ENCODE measurements around the gene TRAPPC11. TPM values are rescaled to one million over a fixed set of nuclear protein-coding genes. Genes with fewer than 3 reads are reported as not detected.

TRAPPC11 gene
- total and polyA plus RNA-seq, 2 of the 4 experiments (the other 2 are of a cell fraction): 25.3 to 56.8 TPM

DNA sequence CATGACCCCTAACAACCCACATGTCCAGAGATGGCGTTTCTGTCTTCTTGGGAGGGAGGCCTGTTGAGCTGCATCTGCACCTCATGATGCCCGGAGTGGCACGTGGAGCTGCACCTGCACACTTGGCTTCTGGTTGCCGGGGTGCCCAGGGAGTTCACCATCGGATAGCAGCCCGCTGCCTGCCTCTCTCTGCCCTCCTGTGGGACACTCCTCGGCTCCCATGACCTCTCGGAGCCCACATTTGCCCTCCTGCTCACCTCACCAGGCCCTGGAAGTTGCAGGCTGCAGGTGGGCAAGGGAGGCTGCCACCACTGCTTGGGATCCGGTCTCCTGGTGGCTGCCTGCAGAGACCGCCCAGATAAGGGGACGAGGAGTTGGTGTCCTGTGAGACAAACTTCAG is 74.1 kb downstream of the TRAPPC11 start:
- no peaks in the 10 kb centered on the region for H3K79me1 ChIP-seq (ENCODE audit: low read depth in 1 of 2, low read length in 2 of 2)
- ChIA-PET CTCF (no interaction called here), POLR2A (ENCODE audit: unreplicated experiment) (no interaction called here)
- DNase-seq: no peak
- H2AK5ac ChIP-seq (ENCODE audit: low read depth, low read length): no peak overlapping the region
- H3K18ac ChIP-seq (ENCODE audit: low read depth, low read length): no peak overlapping the region
- dilution Hi-C loops (cut with HindIII; ENCODE audit: low sequenced_read_pairs, unreplicated experiment): no loop called here
- TF ChIP-seq RAD21 (IDR thresholded peaks at IDR 0.05; ENCODE audit: low read length) (no peak), RFX5 (IDR thresholded peaks at IDR 0.05; ENCODE audit: low read depth, low read length) (no peak), BHLHE40 (IDR thresholded peaks at IDR 0.05; ENCODE audit: low read depth, low read length) (no peak), POLR2A (IDR thresholded peaks at IDR 0.05; ENCODE audit: low read depth, low read length) (no peak), NFE2L2 (IDR thresholded peaks at IDR 0.05; ENCODE audit: low read depth, low read length) (no peak), MAZ (IDR thresholded peaks at IDR 0.05; ENCODE audit: borderline replicate concordance, low read depth, low read length) (no peak), CHD1 (IDR thresholded peaks at IDR 0.05; ENCODE audit: low read depth, low read length) (no peak)
- TF ChIP-seq, protein P1, sequence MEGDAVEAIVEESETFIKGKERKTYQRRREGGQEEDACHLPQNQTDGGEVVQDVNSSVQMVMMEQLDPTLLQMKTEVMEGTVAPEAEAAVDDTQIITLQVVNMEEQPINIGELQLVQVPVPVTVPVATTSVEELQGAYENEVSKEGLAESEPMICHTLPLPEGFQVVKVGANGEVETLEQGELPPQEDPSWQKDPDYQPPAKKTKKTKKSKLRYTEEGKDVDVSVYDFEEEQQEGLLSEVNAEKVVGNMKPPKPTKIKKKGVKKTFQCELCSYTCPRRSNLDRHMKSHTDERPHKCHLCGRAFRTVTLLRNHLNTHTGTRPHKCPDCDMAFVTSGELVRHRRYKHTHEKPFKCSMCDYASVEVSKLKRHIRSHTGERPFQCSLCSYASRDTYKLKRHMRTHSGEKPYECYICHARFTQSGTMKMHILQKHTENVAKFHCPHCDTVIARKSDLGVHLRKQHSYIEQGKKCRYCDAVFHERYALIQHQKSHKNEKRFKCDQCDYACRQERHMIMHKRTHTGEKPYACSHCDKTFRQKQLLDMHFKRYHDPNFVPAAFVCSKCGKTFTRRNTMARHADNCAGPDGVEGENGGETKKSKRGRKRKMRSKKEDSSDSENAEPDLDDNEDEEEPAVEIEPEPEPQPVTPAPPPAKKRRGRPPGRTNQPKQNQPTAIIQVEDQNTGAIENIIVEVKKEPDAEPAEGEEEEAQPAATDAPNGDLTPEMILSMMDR (conservative IDR thresholded peaks at IDR 0.05; ENCODE audit: low read depth, low read length): no peak
- TF ChIP-seq, protein P2, sequence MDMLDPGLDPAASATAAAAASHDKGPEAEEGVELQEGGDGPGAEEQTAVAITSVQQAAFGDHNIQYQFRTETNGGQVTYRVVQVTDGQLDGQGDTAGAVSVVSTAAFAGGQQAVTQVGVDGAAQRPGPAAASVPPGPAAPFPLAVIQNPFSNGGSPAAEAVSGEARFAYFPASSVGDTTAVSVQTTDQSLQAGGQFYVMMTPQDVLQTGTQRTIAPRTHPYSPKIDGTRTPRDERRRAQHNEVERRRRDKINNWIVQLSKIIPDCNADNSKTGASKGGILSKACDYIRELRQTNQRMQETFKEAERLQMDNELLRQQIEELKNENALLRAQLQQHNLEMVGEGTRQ (IDR thresholded peaks at IDR 0.05; ENCODE audit: low read depth, low read length): no peak
- no peak overlapping the region for H3K4ac ChIP-seq (ENCODE audit: low read depth, low read length)
- no peak overlapping the region for H3K23ac ChIP-seq (ENCODE audit: low read depth, low read length)
- in situ Hi-C loops (cut with MboI; ENCODE audit: low sequenced_read_pairs): no loop called here
- no peak overlapping the region for H3K27ac ChIP-seq (ENCODE audit: insufficient read depth, low read length)
- no peaks in the 10 kb centered on the region for H4K20me1 ChIP-seq (ENCODE audit: insufficient read depth, low read length)
- H3K14ac ChIP-seq (replicated peaks; ENCODE audit: low read depth, low read length): no peak overlapping the region
- peaks cover 11% of the 10 kb centered on the region; the same call in 1 of the 2 replicates for H3K27me3 ChIP-seq (ENCODE audit: control insufficient read depth, insufficient read depth, low read length)
- H3K9me1 ChIP-seq (ENCODE audit: insufficient read depth, low read length): no peaks in the 10 kb centered on the region
- H2BK120ac ChIP-seq (ENCODE audit: low read depth, low read length): no peak overlapping the region
- no peaks in the 10 kb centered on the region for H3K9me3 ChIP-seq (ENCODE audit: control insufficient read depth, insufficient read depth, low read length)
- no peak overlapping the region for H3K4me2 ChIP-seq (ENCODE audit: low read depth, low read length)
- no peaks in the 10 kb centered on the region for H3K4me1 ChIP-seq (ENCODE audit: control insufficient read depth, insufficient read depth, low read length)
- no peak overlapping the region for H2BK5ac ChIP-seq (ENCODE audit: low read depth, low read length, poor library complexity, severe bottlenecking)
- no peak overlapping the region for H2AFZ ChIP-seq (replicated peaks; ENCODE audit: low read length, poor library complexity)
- no peak overlapping the region for H4K5ac ChIP-seq (ENCODE audit: low read depth, low read length)
- ATAC-seq (ENCODE audit: low read depth): no peak
- H4K8ac ChIP-seq (ENCODE audit: low read depth in 2 of 2, low read length in 2 of 2): no peak overlapping the region
- WGBS, 2 experiments (ENCODE audit: extremely low coverage in 2 of 2, insufficient read length in 1 of 2): 65% methylated on average over 4 of the region's 11 CpGs; no CpG with 5 or more reads in 1 of the 2 experiments
- H3K4me3 ChIP-seq (ENCODE audit: insufficient read depth, low read depth, low read length): no peak overlapping the region
- no peaks in the 10 kb centered on the region for H3K36me3 ChIP-seq (ENCODE audit: control insufficient read depth, insufficient read depth, low read length)
- H2AK9ac ChIP-seq (replicated peaks; ENCODE audit: low read depth, low read length, poor library complexity): no peak overlapping the region
- H2BK15ac ChIP-seq (ENCODE audit: low read depth, low read length): no peak overlapping the region
- H3K56ac ChIP-seq (ENCODE audit: extremely low read depth, insufficient read depth, low read length): no peak overlapping the region
- BruUV-seq (replicated peaks): no TSS peak
- intact Hi-C loops (cut with micrococcal nuclease): no loop called here
- no peak overlapping the region for H4K91ac ChIP-seq (ENCODE audit: insufficient read depth, low read depth, low read length)
- no peak overlapping the region for H2BK20ac ChIP-seq (ENCODE audit: low read depth, low read length)
- H3K9ac ChIP-seq (ENCODE audit: low read depth, low read length): no peak overlapping the region
